ENCODE measurements around the gene VAMP2. TPM values are rescaled to one million over a fixed set of nuclear protein-coding genes. Genes with fewer than 3 reads are reported as not detected.

VAMP2 gene
- total RNA-seq, 4 donors from 2014 or later = 43.5 to 58.9 (median 49.3) TPM

DNA sequence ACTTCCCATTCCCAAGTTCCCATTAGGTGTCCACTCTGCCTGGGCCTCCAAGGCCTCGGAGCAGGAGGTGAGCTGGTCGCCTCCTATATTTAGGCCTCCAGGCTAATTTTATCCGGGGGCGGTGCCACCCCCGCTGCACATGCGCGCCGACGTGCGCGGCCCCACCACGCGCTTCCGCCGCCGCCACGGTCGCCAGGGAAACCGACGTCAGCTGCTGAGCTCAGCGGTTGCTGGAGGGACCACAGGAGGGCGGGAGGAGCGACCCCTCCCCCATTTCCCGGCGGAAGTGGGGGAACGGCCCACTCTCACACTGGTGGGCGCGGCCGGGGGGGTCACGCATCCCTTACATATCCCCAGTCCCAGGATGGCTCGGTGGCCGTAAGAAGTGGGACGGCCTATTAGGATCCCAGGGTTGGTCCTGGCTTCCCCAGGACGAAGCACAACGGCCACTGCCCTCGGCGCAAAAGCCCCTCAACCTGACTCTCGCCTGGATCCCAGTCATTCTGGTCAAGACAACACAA lies 11.6 kb downstream of the VAMP2 start:
- DNase-seq (ENCODE audit: low spot score in 2 of 2) = peak; percentile 83 to 98
- 8 to 21% methylated on average over 12 to 38 of the region's 38 CpGs for WGBS, 2 donors
- intact Hi-C loops (cut with DNase I; ENCODE audit: low total_unique reads) = no loop called here
- no peak for TF ChIP-seq POLR2A (IDR thresholded peaks at IDR 0.05)
- no peak for TF ChIP-seq CTCF (IDR thresholded peaks at IDR 0.05)
- H3K4me3 ChIP-seq (ENCODE audit: low read depth, poor library complexity, severe bottlenecking) = peak overlapping the region; percentile 71

DNA sequence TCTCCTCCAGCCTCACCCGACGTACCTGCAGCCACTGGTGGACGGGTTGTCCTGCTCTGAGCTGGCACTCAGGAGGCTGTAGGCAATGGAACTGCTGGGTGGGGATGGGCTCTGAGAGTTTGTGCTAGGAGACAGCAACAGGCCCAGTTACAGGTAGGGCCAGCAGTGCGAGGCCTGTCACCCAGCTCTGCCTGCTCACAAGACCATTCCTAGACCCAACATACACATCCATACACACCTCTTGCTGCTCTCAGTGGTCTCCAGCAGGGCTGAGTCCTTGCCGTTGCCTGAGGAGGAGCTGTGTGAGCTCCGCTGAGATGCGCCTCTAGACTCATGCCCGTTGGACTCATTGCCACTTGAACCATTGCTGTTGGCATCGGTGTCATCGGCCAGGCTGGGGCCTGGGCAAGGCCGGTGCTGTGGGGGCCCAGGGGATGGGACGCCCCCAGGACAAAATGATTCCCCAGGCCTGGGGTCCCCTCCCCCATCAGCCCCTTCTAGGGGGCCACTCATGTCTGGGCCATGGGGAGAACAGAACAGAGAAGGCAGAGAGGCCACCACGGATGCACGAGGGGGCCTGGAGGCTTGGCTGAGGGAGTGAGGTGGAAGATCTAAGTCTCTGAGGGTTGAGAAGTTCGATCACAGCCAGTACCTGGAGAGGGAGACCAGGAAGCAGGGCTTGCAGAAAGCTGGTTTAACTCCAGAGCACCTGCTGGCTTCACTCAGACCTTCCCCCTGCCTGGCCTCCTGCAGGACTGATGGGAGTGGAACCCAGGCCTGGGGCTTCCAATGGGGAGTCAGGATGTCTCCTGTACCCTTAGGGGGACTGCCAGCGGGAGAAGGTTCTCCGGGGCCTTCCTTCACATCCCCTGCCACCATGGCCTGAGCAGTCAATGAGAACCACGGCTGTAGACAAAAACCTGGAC lies 12.3 kb downstream of the VAMP2 start:
- no peak for TF ChIP-seq CTCF (IDR thresholded peaks at IDR 0.05)
- intact Hi-C loops (cut with DNase I; ENCODE audit: low total_unique reads) = no loop called here
- H3K4me3 ChIP-seq (ENCODE audit: low read depth, poor library complexity, severe bottlenecking) = no peak overlapping the region
- DNase-seq (ENCODE audit: low spot score in 2 of 2) = peak in 1 of 2 donors; percentile 85
- 67 to 72% methylated on average over 14 to 18 of the region's 18 CpGs for WGBS, 2 donors

GRCh38 chr17:8149419-8150193 lies 13.1 kb downstream of the VAMP2 start:
- H3K4me3 ChIP-seq (ENCODE audit: low read depth, poor library complexity, severe bottlenecking) = no peak overlapping the region
- 90 to 93% methylated on average over 28 to 29 of the region's 29 CpGs for WGBS, 2 donors
- intact Hi-C loops (cut with DNase I; ENCODE audit: low total_unique reads) = no loop called here
- no peak for TF ChIP-seq POLR2A (IDR thresholded peaks at IDR 0.05)
- TF ChIP-seq CTCF (IDR thresholded peaks at IDR 0.05) = no peak
- peak in 1 of 2 donors; percentile 87 for DNase-seq (ENCODE audit: low spot score in 2 of 2)

- 89 to 90% methylated on average over 9 to 13 of the region's 13 CpGs for WGBS, 2 donors
- no peak for TF ChIP-seq POLR2A (IDR thresholded peaks at IDR 0.05)
- TF ChIP-seq CTCF (IDR thresholded peaks at IDR 0.05) = no peak
- intact Hi-C loops (cut with DNase I; ENCODE audit: low total_unique reads) = no loop called here
- no peak overlapping the region for H3K4me3 ChIP-seq (ENCODE audit: low read depth, poor library complexity, severe bottlenecking)
- DNase-seq (ENCODE audit: low spot score in 2 of 2) = no peak
Measured at GRCh38 chr17:8148560-8148959, 14.2 kb downstream of the VAMP2 start.

GRCh38 chr17:8147805-8148404 lies 14.8 kb downstream of the VAMP2 start:
- TF ChIP-seq POLR2A (IDR thresholded peaks at IDR 0.05) (no peak), CTCF (IDR thresholded peaks at IDR 0.05) (no peak)
- no peak overlapping the region for H3K4me3 ChIP-seq (ENCODE audit: low read depth, poor library complexity, severe bottlenecking)
- DNase-seq (ENCODE audit: low spot score in 2 of 2) = no peak
- WGBS, 2 donors = 90 to 91% methylated on average over 13 of the region's 13 CpGs
- intact Hi-C loops (cut with DNase I; ENCODE audit: low total_unique reads) = no loop called here
